Fibroblast of lung (primary cell): ENCODE measurements around the gene ALDH18A1. TPM values are rescaled to one million over a fixed set of nuclear protein-coding genes. Genes with fewer than 3 reads are reported as not detected.

ENCODE experiments used
- DNase-seq, 2 donors: peaks; one replicate each; pipeline versions ENCODE4 v3.0.0 to v3.0.0-alpha.2; 2010; ENCODE audit warnings: low read depth in 2 of 2
- H2AFZ ChIP-seq: 2 replicates; pipeline ENCODE4 v1.5.1; 2012; ENCODE audit warnings: low read length, control low read depth, inconsistent platforms
- H3K27ac ChIP-seq: 2 replicates; pipeline ENCODE4 v1.5.1; 2011; ENCODE audit warnings: low read length, control low read depth; ENCODE audit not compliant: insufficient read depth
- H3K27me3 ChIP-seq: 2 replicates; pipeline ENCODE4 v1.5.1; 2011; ENCODE audit warnings: mild to moderate bottlenecking, low read length; ENCODE audit not compliant: control insufficient read depth, insufficient read depth
- H3K36me3 ChIP-seq: 2 replicates; pipeline ENCODE4 v1.5.1; 2011; ENCODE audit warnings: low read length; ENCODE audit not compliant: control insufficient read depth, insufficient read depth
- H3K4me1 ChIP-seq: 2 replicates; pipeline ENCODE4 v1.5.1; 2011; ENCODE audit warnings: low read length; ENCODE audit not compliant: control insufficient read depth, insufficient read depth; ENCODE audit errors: extremely low read depth
- H3K4me2 ChIP-seq: 2 replicates; pipeline ENCODE4 v1.5.1; 2011; ENCODE audit warnings: low read length, control low read depth; ENCODE audit not compliant: insufficient read depth; ENCODE audit errors: extremely low read depth
- H3K4me3 ChIP-seq, 4 experiments: fragments of 200-600 bp in 1 of 4; sonication (generic) in 1 of 4; replicated peaks in 1 of 4; 2 replicates each; pipeline ENCODE4 v1.5.1; 2011 to 2016; ENCODE audit warnings: low read length in 4 of 4, low read depth in 3 of 4, mild to moderate bottlenecking in 3 of 4, control low read depth in 2 of 4, inconsistent platforms in 1 of 4, mixed read lengths in 1 of 4; ENCODE audit not compliant: insufficient read depth in 1 of 4; ENCODE audit errors: control extremely low read depth in 1 of 4
- H3K79me2 ChIP-seq: 2 replicates; pipeline ENCODE4 v1.5.1; 2012; ENCODE audit warnings: mild to moderate bottlenecking, low read length, inconsistent platforms; ENCODE audit not compliant: control insufficient read depth, insufficient read depth
- H3K9ac ChIP-seq: 2 replicates; pipeline ENCODE4 v1.5.1; 2011; ENCODE audit warnings: mild to moderate bottlenecking, low read length, control low read depth; ENCODE audit not compliant: insufficient read depth
- H3K9me3 ChIP-seq: 2 replicates; pipeline ENCODE4 v1.5.1; 2012; ENCODE audit warnings: low read depth, low read length; ENCODE audit not compliant: control insufficient read depth, insufficient read depth
- H4K20me1 ChIP-seq: 2 replicates; pipeline ENCODE4 v1.5.1; 2011; ENCODE audit warnings: low read length; ENCODE audit not compliant: control insufficient read depth, insufficient read depth; ENCODE audit errors: extremely low read depth
- EZH2 ChIP-seq: IDR thresholded peaks from 2 replicates; pipeline ENCODE4 v1.5.1; 2012; ENCODE audit warnings: low read length, control low read depth, mild to moderate bottlenecking; ENCODE audit errors: missing control alignments
- polyA plus RNA-seq, 2 donors: library from polyadenylated mRNA; depleted of rRNA in 1 of 2; stranded (reverse) in 1 of 2; unstranded in 1 of 2; fragments of >200 nt; gene quantifications; 2 replicates each; pipeline ENCODE4 v1.2.1, GENCODE V29; 2011 to 2012; ENCODE audit warnings: missing spikeins in 1 of 2
- total RNA-seq: library from RNA; depleted of rRNA; stranded (reverse); fragments of >200 nt; gene quantifications from 2 replicates; pipeline ENCODE4 v1.2.1, GENCODE V29; 2014
- TF ChIP-seq, protein P1 (sequence below), 2 donors: IDR thresholded peaks in 1 of 2; conservative IDR thresholded peaks in 1 of 2; 1 replicate in 1 of 2; 2 replicates in 1 of 2; pipeline ENCODE4 v1.5.1; 2011 to 2012; ENCODE audit warnings: low read length in 2 of 2, control low read depth in 1 of 2, inconsistent platforms in 1 of 2, low read depth in 1 of 2, mild to moderate bottlenecking in 1 of 2

The ALDH18A1 gene
- total and polyA plus RNA-seq, 2 donors (not counting 1 experiment from before 2014, with no cell fraction given), result 84.4 to 85.7 TPM

DNA sequence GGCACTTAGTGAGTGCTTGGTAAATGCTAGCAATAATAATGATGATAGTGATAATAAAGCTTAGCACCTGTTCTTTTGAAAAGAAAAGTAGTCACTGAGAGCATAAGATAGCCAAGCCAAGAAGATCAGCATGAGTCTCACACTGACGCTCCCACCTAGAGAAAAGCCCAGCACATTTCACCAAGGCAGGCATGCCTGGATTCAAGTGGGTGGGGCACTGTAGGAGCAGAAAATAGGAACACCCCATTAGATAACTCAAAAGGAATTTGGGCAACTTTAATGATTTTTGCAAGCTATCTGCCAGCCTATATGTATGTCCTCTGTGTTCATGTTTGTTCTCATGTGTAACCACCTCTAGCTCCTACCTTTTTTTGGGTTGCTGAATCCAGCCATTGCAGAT lies 77.2 kb downstream of the ALDH18A1 start:
- no peak for DNase-seq
- no peak overlapping the region for H3K9ac ChIP-seq
- TF ChIP-seq EZH2, result no peak
- TF ChIP-seq, protein P1, sequence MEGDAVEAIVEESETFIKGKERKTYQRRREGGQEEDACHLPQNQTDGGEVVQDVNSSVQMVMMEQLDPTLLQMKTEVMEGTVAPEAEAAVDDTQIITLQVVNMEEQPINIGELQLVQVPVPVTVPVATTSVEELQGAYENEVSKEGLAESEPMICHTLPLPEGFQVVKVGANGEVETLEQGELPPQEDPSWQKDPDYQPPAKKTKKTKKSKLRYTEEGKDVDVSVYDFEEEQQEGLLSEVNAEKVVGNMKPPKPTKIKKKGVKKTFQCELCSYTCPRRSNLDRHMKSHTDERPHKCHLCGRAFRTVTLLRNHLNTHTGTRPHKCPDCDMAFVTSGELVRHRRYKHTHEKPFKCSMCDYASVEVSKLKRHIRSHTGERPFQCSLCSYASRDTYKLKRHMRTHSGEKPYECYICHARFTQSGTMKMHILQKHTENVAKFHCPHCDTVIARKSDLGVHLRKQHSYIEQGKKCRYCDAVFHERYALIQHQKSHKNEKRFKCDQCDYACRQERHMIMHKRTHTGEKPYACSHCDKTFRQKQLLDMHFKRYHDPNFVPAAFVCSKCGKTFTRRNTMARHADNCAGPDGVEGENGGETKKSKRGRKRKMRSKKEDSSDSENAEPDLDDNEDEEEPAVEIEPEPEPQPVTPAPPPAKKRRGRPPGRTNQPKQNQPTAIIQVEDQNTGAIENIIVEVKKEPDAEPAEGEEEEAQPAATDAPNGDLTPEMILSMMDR (conservative IDR thresholded peaks at IDR 0.05 in 1 of 2, IDR thresholded peaks at IDR 0.05 in 1 of 2; ENCODE audit: low read depth in 1 of 2, low read length in 2 of 2), result no peak

DNA sequence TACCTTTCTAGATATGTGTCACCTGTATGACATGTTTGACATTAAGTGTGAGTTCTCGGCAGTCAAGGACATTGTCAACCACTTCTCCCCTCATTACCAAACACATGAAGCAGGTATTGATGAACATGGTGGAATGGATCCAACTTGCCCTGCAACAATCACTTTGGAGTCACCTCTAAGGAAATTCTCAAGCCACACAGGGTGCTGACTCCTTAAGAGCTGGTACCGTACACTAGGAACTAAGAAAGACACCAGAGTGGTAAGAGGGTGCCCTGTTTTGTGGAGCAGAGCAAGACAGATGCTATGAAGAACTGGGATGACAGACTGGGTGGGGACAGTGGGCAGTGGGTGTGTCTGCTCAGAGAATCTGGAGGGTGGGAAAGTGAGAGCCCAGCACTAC lies 77.9 kb downstream of the ALDH18A1 start:
- Histone ChIP-seq H3K4me1 (no peaks in the 10 kb centered on the region), H3K27ac (no peak overlapping the region), H2AFZ (no peak overlapping the region)

More for the DNA sequence above, 77.2 kb downstream of the ALDH18A1 start:
- no peaks in the 10 kb centered on the region for H3K27me3 ChIP-seq
- H3K9me3 ChIP-seq, result no peaks in the 10 kb centered on the region
- H3K4me2 ChIP-seq, result no peak overlapping the region
- H2AFZ ChIP-seq, result no peak overlapping the region
- no peaks in the 10 kb centered on the region for H3K36me3 ChIP-seq
- H3K79me2 ChIP-seq, result no peaks in the 10 kb centered on the region
- H4K20me1 ChIP-seq, result no peaks in the 10 kb centered on the region
- no peak overlapping the region for H3K27ac ChIP-seq
- H3K4me3 ChIP-seq, result no peak overlapping the region
- no peaks in the 10 kb centered on the region for H3K4me1 ChIP-seq

DNA sequence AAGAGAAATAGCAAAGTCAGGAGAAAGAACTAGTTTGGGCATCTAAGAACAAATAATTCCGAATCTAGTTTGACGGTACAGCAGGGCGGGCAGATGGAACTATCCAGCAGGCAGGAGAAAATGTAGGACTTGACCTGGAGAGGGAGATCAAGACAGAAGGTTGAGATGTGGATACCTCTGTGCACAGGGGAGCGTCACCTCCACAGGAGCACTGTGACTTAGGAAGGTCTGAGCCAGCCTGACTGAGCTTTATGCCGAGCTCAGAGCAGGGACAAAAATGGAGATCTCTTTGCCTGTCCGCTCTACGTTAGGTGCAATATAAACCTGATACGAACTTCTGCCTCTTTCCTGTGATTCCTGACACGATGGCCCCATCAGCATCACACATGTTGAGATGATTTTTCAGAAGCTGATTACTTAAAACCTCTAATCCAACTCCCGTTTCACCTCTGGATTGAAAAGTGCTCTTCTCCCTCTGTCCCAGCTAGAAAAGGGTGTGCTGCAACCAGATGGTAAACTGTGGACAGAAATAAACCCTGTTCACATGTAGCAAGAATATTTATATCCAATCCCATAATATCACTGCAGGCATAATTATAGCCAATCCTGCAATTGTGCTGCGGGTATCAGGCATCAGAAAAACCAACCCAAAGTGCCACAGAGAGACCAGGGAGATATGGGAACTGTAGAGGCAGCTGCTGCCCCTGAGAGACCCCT lies 81.7 kb downstream of the ALDH18A1 start:
- Histone ChIP-seq H3K36me3 (no peaks in the 10 kb centered on the region), H3K79me2 (no peaks in the 10 kb centered on the region), H3K9ac (no peak overlapping the region), H2AFZ (no peak overlapping the region), H3K4me2 (no peak overlapping the region), H3K4me1 (no peaks in the 10 kb centered on the region), H4K20me1 (no peaks in the 10 kb centered on the region), H3K9me3 (no peaks in the 10 kb centered on the region), H3K27ac (no peak overlapping the region), H3K4me3 (no peak overlapping the region), H3K27me3 (no peaks in the 10 kb centered on the region)
- no peak for DNase-seq
- TF ChIP-seq, protein P1 (conservative IDR thresholded peaks at IDR 0.05 in 1 of 2, IDR thresholded peaks at IDR 0.05 in 1 of 2; ENCODE audit: low read depth in 1 of 2, low read length in 2 of 2), result no peak
- no peak for TF ChIP-seq EZH2

More for the DNA sequence above, 77.9 kb downstream of the ALDH18A1 start:
- Histone ChIP-seq H3K9ac (no peak overlapping the region), H3K4me3 (no peak overlapping the region), H3K27me3 (no peaks in the 10 kb centered on the region), H3K4me2 (no peak overlapping the region), H4K20me1 (no peaks in the 10 kb centered on the region), H3K79me2 (no peaks in the 10 kb centered on the region), H3K9me3 (no peaks in the 10 kb centered on the region), H3K36me3 (no peaks in the 10 kb centered on the region)
- TF ChIP-seq EZH2, result no peak
- TF ChIP-seq, protein P1 (conservative IDR thresholded peaks at IDR 0.05 in 1 of 2, IDR thresholded peaks at IDR 0.05 in 1 of 2; ENCODE audit: low read depth in 1 of 2, low read length in 2 of 2), result no peak
- DNase-seq, result no peak
